PC-3 (cell line): Measurements from ENCODE around the gene CRYL1.

Experiments
- EZH2 ChIP-seq: fragments of 300-600 bp; sonication (generic); IDR thresholded peaks from one replicate; pipeline ENCODE4 v1.6.1; 2017; ENCODE audit warnings: antibody characterized with exemption, mild to moderate bottlenecking, low read length; ENCODE audit not compliant: unreplicated experiment
- EZH2phosphoT487 ChIP-seq: fragments of 300-600 bp; sonication (generic); IDR thresholded peaks from 2 replicates; pipeline ENCODE4 v1.6.1; 2018; ENCODE audit warnings: mild to moderate bottlenecking, antibody characterized with exemption, low read length, borderline replicate concordance
- TF ChIP-seq, protein P1 (sequence below): fragments of 300-600 bp; sonication (generic); conservative IDR thresholded peaks from 2 replicates; pipeline ENCODE4 v1.5.1; 2017; ENCODE audit warnings: antibody characterized with exemption, low read depth, mild to moderate bottlenecking, low read length

DNA sequence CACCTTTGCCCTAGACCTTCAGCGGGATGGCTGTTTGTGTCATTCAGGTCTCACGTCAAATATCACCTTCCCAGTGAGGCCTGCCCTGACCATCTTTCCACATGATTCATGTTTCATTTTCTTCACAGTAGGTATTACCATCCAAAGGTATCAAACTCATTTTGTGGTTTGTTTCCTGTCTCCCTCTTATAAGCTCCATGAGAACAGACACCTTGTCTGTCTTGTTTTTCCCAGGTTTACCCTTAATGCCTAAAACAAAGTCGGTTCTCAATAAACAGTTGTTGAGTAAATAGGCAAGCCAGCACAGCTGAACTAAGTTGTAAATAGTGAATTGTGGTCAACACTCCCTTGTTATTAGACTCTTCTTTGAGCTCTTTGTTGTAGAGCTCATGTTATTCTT is 170.9 kb downstream of the CRYL1 start:
- TF ChIP-seq, protein P1, sequence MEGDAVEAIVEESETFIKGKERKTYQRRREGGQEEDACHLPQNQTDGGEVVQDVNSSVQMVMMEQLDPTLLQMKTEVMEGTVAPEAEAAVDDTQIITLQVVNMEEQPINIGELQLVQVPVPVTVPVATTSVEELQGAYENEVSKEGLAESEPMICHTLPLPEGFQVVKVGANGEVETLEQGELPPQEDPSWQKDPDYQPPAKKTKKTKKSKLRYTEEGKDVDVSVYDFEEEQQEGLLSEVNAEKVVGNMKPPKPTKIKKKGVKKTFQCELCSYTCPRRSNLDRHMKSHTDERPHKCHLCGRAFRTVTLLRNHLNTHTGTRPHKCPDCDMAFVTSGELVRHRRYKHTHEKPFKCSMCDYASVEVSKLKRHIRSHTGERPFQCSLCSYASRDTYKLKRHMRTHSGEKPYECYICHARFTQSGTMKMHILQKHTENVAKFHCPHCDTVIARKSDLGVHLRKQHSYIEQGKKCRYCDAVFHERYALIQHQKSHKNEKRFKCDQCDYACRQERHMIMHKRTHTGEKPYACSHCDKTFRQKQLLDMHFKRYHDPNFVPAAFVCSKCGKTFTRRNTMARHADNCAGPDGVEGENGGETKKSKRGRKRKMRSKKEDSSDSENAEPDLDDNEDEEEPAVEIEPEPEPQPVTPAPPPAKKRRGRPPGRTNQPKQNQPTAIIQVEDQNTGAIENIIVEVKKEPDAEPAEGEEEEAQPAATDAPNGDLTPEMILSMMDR, result no peak
- TF ChIP-seq EZH2, result no peak
- TF ChIP-seq EZH2phosphoT487, result no peak
